Measurements from ENCODE around the gene BCAP29. TPM values are rescaled to one million over a fixed set of nuclear protein-coding genes. Genes with fewer than 3 reads are reported as not detected.

Gene BCAP29
- total and polyA plus RNA-seq, 7 donors = 15.6 to 173 (median 104) TPM

DNA sequence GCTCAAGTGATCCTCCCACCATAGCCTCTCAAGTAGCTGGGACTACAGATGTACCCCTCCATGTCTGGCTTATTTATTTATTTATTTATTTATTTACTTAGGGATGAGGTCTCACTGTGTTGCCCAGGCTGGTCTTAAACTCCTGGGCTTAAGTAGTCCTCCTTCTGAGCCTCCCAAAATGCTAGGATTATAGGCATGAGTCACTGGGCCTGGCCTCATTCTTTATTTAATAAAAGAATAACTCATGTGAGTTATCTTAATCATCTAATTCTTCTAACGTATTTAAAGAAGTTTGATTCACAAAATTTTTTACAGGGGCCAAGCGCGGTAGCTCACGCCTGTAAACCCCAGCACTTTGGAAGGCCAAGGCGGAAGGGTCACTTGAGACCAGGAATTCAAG, 72.6 kb downstream of the BCAP29 start:
- no peaks in the 10 kb centered on the region for H3K9me3 ChIP-seq
- intact Hi-C loops (cut with DNase I) = no loop called here
- H3K27ac ChIP-seq = no peak overlapping the region
- TF ChIP-seq POLR2AphosphoS5 (IDR thresholded peaks at IDR 0.05) = no peak
- no peak for TF ChIP-seq EP300 (IDR thresholded peaks at IDR 0.05)
- TF ChIP-seq, protein P1, sequence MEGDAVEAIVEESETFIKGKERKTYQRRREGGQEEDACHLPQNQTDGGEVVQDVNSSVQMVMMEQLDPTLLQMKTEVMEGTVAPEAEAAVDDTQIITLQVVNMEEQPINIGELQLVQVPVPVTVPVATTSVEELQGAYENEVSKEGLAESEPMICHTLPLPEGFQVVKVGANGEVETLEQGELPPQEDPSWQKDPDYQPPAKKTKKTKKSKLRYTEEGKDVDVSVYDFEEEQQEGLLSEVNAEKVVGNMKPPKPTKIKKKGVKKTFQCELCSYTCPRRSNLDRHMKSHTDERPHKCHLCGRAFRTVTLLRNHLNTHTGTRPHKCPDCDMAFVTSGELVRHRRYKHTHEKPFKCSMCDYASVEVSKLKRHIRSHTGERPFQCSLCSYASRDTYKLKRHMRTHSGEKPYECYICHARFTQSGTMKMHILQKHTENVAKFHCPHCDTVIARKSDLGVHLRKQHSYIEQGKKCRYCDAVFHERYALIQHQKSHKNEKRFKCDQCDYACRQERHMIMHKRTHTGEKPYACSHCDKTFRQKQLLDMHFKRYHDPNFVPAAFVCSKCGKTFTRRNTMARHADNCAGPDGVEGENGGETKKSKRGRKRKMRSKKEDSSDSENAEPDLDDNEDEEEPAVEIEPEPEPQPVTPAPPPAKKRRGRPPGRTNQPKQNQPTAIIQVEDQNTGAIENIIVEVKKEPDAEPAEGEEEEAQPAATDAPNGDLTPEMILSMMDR (IDR thresholded peaks at IDR 0.05) = no peak
- no peak for TF ChIP-seq POLR2A (IDR thresholded peaks at IDR 0.05)
- no peaks in the 10 kb centered on the region for H3K27me3 ChIP-seq
- no peaks in the 10 kb centered on the region for H3K36me3 ChIP-seq
- H3K4me3 ChIP-seq = no peak overlapping the region
- WGBS, 2 donors = 97% methylated on average over 5 of the region's 5 CpGs
- no peak for DNase-seq
- H3K4me1 ChIP-seq = no peaks in the 10 kb centered on the region

DNA sequence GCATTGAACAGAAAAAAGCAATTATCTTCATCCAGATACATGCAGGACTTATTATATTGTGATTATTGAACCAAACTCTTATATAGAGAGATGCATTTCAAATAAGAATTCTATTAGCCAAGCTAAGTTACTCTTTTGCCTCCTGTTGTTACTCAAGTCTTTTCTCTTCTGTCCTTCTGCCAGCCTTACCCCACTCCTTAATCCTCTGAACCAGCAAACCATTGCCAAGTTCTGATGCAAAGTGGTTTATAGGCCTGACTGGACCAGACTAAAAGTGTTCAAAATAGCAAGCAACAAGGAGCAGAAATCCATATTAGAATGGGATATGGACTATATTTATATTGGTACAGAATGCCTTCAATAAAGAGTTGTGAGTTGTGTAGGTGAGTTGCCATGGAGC, 78.4 kb downstream of the BCAP29 start:
- Histone ChIP-seq H3K4me1 (peaks cover 0 to 19% (median 18%) of the 10 kb centered on the region in 4 donors), H3K36me3 (no peaks in the 10 kb centered on the region), H3K9me3 (no peaks in the 10 kb centered on the region), H3K27me3 (peaks cover 19 to 37% (median 27%) of the 10 kb centered on the region in 3 donors), H3K4me3 (no peak overlapping the region), H3K27ac (no peak overlapping the region)
- intact Hi-C loops (cut with DNase I) = no loop called here
- DNase-seq = no peak
- TF ChIP-seq POLR2AphosphoS5 (IDR thresholded peaks at IDR 0.05) (no peak), EP300 (IDR thresholded peaks at IDR 0.05) (no peak), POLR2A (IDR thresholded peaks at IDR 0.05) (no peak)
- TF ChIP-seq, protein P1 (IDR thresholded peaks at IDR 0.05) = no peak

DNA sequence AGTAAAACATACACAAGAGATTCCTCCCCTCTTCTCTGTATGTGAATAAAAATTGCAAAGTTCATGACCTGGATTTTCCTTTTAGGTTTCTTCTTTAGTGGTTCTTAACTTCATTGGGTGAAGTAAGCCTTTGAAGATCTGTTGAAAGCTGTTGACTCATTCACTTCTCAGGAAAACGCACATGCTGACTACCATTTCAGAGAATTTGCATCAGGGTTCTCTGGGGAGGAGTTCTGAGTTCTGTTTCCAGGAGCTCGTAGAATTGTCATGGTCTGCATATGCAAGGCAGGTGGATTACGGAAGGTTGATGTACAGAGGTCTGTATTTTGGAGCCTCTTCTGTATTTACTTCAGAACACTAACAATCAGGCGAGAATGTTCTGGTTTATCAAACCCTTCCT, 79.6 kb downstream of the BCAP29 start:
- H3K27me3 ChIP-seq = peaks cover 19 to 43% (median 27%) of the 10 kb centered on the region in 3 donors
- DNase-seq = no peak
- intact Hi-C loops (cut with DNase I) = no loop called here
- no peak for TF ChIP-seq POLR2A (IDR thresholded peaks at IDR 0.05)
- H3K36me3 ChIP-seq = no peaks in the 10 kb centered on the region
- WGBS, 2 donors = 71 to 85% methylated on average over 4 of the region's 4 CpGs
- no peaks in the 10 kb centered on the region for H3K9me3 ChIP-seq
- peaks cover 0 to 19% (median 18%) of the 10 kb centered on the region in 4 donors for H3K4me1 ChIP-seq
- H3K4me3 ChIP-seq = no peak overlapping the region
- H3K27ac ChIP-seq = no peak overlapping the region

DNA sequence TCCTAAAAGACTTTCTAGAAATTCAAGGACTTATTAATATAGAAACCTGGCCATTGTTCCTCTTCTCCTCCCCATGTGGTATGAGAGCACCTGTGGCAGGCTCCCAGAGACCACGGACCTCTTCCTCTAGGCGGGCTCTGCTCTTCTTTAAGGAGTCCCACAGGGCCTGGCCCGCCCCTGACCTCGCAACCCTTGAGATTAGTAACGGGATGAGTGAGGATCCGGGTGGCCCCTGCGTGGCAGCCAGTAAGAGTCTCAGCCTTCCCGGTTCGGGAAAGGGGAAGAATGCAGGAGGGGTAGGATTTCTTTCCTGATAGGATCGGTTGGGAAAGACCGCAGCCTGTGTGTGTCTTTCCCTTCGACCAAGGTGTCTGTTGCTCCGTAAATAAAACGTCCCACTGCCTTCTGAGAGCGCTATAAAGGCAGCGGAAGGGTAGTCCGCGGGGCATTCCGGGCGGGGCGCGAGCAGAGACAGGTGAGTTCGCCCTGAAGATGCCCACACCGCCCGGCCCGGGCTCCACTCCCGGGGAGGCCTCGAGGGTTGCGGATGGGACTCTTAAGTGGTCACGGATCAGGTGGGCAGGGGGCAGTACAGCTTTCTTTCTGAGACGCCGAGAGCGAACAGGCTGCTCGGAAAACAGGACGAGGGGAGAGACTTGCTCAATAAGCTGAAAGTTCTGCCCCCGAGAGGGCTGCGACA, 80.5 kb downstream of the BCAP29 start, which contains the start of gene SLC26A4:
Gene SLC26A4 (plus strand): TSS at position 448 of the 700 bp plus-strand sequence. CDS start 814 bp downstream, outside the sequence.
- WGBS, 2 donors = 2 to 3% methylated on average over 37 of the region's 37 CpGs
- Histone ChIP-seq H3K4me3 (peak within 1 kb of the TSS; percentile 1 to 51 (median 45)), H3K4me1 (peaks cover 0 to 19% (median 18%) of the 10 kb centered on the region in 4 donors), H3K27ac (no peak within 1 kb of the TSS), H3K27me3 (peaks cover 19 to 43% (median 27%) of the 10 kb centered on the region in 3 donors), H3K36me3 (no peaks in the 10 kb centered on the region), H3K9me3 (no peaks in the 10 kb centered on the region)
- TF ChIP-seq POLR2A (IDR thresholded peaks at IDR 0.05) (no peak), EP300 (IDR thresholded peaks at IDR 0.05) (no peak), POLR2AphosphoS5 (IDR thresholded peaks at IDR 0.05) (no peak)
- TF ChIP-seq, protein P1 (IDR thresholded peaks at IDR 0.05) = no peak
- DNase-seq = no peak
- intact Hi-C loops (cut with DNase I) = no loop called here

DNA sequence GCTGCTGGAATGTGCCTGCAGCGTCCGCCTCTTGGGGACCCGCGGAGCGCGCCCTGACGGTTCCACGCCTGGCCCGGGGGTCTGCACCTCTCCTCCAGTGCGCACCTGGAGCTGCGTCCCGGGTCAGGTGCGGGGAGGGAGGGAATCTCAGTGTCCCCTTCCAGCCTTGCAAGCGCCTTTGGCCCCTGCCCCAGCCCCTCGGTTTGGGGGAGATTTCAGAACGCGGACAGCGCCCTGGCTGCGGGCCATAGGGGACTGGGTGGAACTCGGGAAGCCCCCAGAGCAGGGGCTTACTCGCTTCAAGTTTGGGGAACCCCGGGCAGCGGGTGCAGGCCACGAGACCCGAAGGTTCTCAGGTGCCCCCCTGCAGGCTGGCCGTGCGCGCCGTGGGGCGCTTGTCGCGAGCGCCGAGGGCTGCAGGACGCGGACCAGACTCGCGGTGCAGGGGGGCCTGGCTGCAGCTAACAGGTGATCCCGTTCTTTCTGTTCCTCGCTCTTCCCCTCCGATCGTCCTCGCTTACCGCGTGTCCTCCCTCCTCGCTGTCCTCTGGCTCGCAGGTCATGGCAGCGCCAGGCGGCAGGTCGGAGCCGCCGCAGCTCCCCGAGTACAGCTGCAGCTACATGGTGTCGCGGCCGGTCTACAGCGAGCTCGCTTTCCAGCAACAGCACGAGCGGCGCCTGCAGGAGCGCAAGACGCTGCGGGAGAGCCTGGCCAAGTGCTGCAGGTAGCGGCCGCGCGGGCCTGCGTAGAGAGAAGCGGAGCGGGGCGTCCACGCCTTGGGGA, 81.2 kb downstream of the BCAP29 start:
- WGBS, 2 donors = 1% methylated on average over 73 of the region's 73 CpGs
- no peaks in the 10 kb centered on the region for H3K36me3 ChIP-seq
- H3K4me3 ChIP-seq = peak overlapping the region; percentile 1 to 51 (median 45)
- peak; percentile 68 for DNase-seq
- peaks cover 0 to 19% (median 18%) of the 10 kb centered on the region in 4 donors for H3K4me1 ChIP-seq
- H3K27me3 ChIP-seq = peaks cover 19 to 43% (median 27%) of the 10 kb centered on the region in 3 donors
- intact Hi-C loops (cut with DNase I) = no loop called here
- no peak overlapping the region for H3K27ac ChIP-seq
- H3K9me3 ChIP-seq = no peaks in the 10 kb centered on the region
- TF ChIP-seq POLR2A (IDR thresholded peaks at IDR 0.05) (no peak), POLR2AphosphoS5 (IDR thresholded peaks at IDR 0.05) (no peak), EP300 (IDR thresholded peaks at IDR 0.05) (no peak)
- TF ChIP-seq, protein P1 (IDR thresholded peaks at IDR 0.05) = no peak

Measured in sigmoid colon (tissue), 7 donors.